KMS-11 (cell line): ENCODE data around the gene DYNC2I2.

Experiments
- H2AFZ ChIP-seq: fragments of 200-600 bp; sonication (generic); 2 replicates; pipeline ENCODE4 v1.6.1; 2016; ENCODE audit warnings: antibody characterized with exemption, mixed run types, low read depth
- H3K27ac ChIP-seq: fragments of 200-600 bp; sonication (generic); 2 replicates; pipeline ENCODE4 v1.6.1; 2016; ENCODE audit warnings: mild to moderate bottlenecking, mixed run types
- H3K27me3 ChIP-seq: fragments of 200-600 bp; sonication (generic); 2 replicates; pipeline ENCODE4 v1.6.1; 2017; ENCODE audit warnings: mild to moderate bottlenecking, low read depth, mixed run types, moderate library complexity; ENCODE audit not compliant: insufficient read depth
- H3K36me3 ChIP-seq: fragments of 200-600 bp; sonication (generic); 2 replicates; pipeline ENCODE4 v1.6.1; 2017; ENCODE audit warnings: mild to moderate bottlenecking, mixed run types; ENCODE audit not compliant: insufficient read depth
- H3K4me1 ChIP-seq: fragments of 200-600 bp; sonication (generic); 2 replicates; pipeline ENCODE4 v1.6.1; 2016; ENCODE audit warnings: mild to moderate bottlenecking, low read depth, mixed run types; ENCODE audit not compliant: poor library complexity, severe bottlenecking
- H3K4me2 ChIP-seq: fragments of 200-600 bp; sonication (generic); 2 replicates; pipeline ENCODE4 v1.7.0; 2016; ENCODE audit warnings: mild to moderate bottlenecking, mixed run types
- H3K4me3 ChIP-seq: fragments of 200-600 bp; sonication (generic); IDR thresholded peaks from 2 replicates; pipeline ENCODE4 v1.6.1; 2017; ENCODE audit warnings: low read depth, low read length, mixed read lengths; ENCODE audit not compliant: insufficient read depth
- H3K79me2 ChIP-seq: fragments of 200-600 bp; sonication (generic); 2 replicates; pipeline ENCODE4 v1.6.1; 2016; ENCODE audit warnings: low read depth, mixed run types; ENCODE audit not compliant: insufficient read depth
- H3K9ac ChIP-seq: fragments of 200-600 bp; sonication (generic); 2 replicates; pipeline ENCODE4 v1.6.1; 2016; ENCODE audit warnings: mild to moderate bottlenecking, mixed run types
- H4K20me1 ChIP-seq: fragments of 200-600 bp; sonication (generic); 2 replicates; pipeline ENCODE4 v1.6.1; 2016; ENCODE audit warnings: mild to moderate bottlenecking, mixed run types; ENCODE audit not compliant: insufficient read depth
- TF ChIP-seq, protein P1 (sequence below): fragments of 200-600 bp; sonication (generic); conservative IDR thresholded peaks from 2 replicates; pipeline ENCODE4 v1.6.1; 2017; ENCODE audit warnings: low read depth, mild to moderate bottlenecking, antibody characterized with exemption, low read length, moderate library complexity, mixed read lengths

Gene DYNC2I2

DNA sequence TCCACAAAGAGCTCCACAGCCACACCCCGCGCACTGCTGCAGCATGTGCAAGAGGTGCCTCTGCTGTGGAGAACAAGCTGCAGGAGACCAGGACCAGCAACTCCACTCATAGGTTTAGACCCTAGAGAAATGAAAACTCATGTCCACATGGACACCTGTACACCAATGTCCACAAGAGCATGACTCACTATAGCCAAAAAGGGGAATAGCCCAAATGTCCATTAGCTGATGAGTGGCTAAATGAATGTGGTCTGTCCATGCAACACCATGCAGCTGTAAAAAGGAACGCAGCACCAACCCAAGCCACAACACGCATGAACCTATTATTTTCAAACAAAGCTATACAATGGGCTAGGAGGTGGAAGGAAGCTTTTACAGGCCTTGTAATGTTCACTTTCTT lies 18.1 kb downstream of the DYNC2I2 start:
- TF ChIP-seq, protein P1, sequence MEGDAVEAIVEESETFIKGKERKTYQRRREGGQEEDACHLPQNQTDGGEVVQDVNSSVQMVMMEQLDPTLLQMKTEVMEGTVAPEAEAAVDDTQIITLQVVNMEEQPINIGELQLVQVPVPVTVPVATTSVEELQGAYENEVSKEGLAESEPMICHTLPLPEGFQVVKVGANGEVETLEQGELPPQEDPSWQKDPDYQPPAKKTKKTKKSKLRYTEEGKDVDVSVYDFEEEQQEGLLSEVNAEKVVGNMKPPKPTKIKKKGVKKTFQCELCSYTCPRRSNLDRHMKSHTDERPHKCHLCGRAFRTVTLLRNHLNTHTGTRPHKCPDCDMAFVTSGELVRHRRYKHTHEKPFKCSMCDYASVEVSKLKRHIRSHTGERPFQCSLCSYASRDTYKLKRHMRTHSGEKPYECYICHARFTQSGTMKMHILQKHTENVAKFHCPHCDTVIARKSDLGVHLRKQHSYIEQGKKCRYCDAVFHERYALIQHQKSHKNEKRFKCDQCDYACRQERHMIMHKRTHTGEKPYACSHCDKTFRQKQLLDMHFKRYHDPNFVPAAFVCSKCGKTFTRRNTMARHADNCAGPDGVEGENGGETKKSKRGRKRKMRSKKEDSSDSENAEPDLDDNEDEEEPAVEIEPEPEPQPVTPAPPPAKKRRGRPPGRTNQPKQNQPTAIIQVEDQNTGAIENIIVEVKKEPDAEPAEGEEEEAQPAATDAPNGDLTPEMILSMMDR = no peak
- Histone ChIP-seq H3K4me2 (no peak overlapping the region), H3K27me3 (no peaks in the 10 kb centered on the region), H4K20me1 (no peaks in the 10 kb centered on the region), H3K79me2 (0 out of 2 replicates have a peak, but pooled peaks cover 2% of the 10 kb centered on the region), H3K9ac (no peak overlapping the region), H3K27ac (no peak overlapping the region), H3K4me1 (peaks cover 9% of the 10 kb centered on the region), H2AFZ (no peak overlapping the region), H3K4me3 (no peak overlapping the region), H3K36me3 (no peaks in the 10 kb centered on the region)

DNA sequence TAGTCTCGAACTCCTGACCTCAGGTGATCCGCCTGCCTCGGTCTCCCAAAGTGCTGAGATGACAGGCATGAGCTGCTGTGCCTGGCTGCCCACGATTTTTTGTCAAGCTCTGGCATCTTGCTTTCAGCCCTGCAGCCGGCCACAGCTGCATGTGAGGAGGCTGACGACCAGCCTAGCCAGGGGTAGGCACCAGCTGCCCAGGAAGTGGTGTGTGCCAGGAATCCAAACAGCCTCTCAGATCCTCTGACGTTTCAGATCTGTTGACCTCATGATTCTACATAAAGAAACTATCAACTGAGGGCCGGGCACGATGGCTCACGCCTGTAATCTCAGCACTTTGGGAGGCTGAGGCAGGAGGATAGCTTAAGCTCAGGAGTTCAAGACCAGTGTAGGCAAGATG lies 19.0 kb downstream of the DYNC2I2 start:
- Histone ChIP-seq H3K27ac (no peak overlapping the region), H3K9ac (no peak overlapping the region)

DNA sequence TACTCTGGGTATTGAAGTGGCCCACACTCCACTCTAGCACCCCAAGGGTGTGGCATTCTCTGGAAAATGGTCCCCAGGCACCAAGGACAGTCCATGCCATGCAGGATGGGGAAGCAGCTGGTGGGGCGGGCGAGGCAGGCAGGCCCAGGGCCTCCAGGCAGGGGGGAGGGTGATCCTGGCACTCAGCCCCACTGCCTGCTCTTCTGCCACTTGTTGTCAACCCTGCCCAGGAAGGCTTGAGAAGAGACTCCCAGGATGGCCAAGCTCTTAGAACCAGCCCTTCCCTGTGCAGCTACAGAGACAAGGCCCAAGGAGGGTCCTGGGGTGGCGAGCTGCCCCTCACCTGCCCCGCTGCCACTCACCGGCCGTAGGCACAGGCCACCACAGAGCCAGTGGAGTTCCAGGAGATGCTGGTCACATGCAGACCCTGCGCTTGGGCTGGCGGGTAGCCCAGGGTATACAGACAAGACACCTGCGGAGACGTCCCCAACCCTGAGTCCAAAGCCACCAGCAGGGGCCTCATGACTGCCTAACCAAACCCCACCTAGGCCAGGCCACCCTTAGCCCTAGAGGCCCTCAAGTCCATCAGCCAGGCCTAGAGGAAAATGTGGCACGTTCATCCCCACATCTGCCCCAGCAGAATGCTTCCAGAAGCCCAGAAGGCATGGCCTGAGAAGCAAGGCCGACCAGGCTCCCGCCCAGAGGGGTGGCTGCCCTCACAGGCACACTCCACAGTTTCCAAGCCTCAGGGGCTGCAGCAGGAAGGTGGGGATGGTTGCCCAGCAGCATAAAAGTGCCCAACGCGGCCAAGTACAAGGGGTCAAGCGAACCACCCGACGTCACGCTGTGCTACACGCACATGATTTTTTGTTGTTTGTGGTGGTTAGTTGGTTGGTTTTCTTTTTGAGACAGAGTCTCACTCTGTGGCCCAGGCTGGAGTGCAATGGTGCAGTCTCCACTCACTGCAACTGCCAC lies 19.8 kb downstream of the DYNC2I2 start:
- Histone ChIP-seq H3K36me3 (no peaks in the 10 kb centered on the region), H3K4me2 (no peak overlapping the region), H3K9ac (no peak overlapping the region), H3K79me2 (no peaks in the 10 kb centered on the region), H2AFZ (no peak overlapping the region), H3K4me3 (no peak overlapping the region), H3K27ac (no peak overlapping the region), H4K20me1 (no peaks in the 10 kb centered on the region), H3K27me3 (no peaks in the 10 kb centered on the region), H3K4me1 (peaks cover 9% of the 10 kb centered on the region)
- TF ChIP-seq, protein P1 = no peak

More for the DNA sequence above, 19.0 kb downstream of the DYNC2I2 start:
- TF ChIP-seq, protein P1 = no peak
- Histone ChIP-seq H3K36me3 (no peaks in the 10 kb centered on the region), H3K4me3 (no peak overlapping the region), H3K4me2 (no peak overlapping the region), H3K4me1 (peaks cover 9% of the 10 kb centered on the region), H3K27me3 (no peaks in the 10 kb centered on the region), H4K20me1 (no peaks in the 10 kb centered on the region), H2AFZ (no peak overlapping the region), H3K79me2 (no peaks in the 10 kb centered on the region)

DNA sequence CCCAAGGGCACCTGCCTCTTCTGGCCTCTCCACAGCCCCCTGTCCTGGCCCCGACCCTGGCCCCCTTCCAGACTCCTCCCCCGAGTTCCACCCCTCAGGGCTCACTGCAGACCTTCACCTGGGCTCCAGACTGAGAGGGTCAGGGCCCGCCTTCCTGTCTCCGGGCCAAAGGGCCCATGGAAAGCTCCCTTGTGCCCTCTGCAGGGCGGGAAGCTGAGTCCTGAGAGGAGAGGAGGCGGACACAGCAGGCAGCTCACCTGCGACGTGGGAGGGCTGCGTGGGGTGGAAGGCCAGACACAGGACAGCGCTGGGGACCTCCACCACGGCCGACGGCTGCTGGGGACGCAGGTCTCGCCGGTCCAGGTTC lies 20.6 kb downstream of the DYNC2I2 start:
- Histone ChIP-seq H3K36me3 (no peaks in the 10 kb centered on the region), H3K27me3 (no peaks in the 10 kb centered on the region), H3K4me1 (peaks cover 9% of the 10 kb centered on the region), H3K4me2 (no peak overlapping the region), H3K4me3 (no peak overlapping the region), H3K27ac (no peak overlapping the region), H4K20me1 (no peaks in the 10 kb centered on the region), H2AFZ (no peak overlapping the region), H3K79me2 (no peaks in the 10 kb centered on the region), H3K9ac (no peak overlapping the region)
- TF ChIP-seq, protein P1 = no peak
